Hematopoietic multipotent progenitor cell treated with erythropoietin and hydrocortisone succinate and interleukin-3 and kit ligand, for 17 days (in vitro differentiated cells): ENCODE results near the gene PACRG.

Source experiments
- DNase-seq: peaks from one replicate; pipeline ENCODE4 v3.0.0-alpha.2; 2015; ENCODE audit warnings: low spot score

PACRG gene

DNA sequence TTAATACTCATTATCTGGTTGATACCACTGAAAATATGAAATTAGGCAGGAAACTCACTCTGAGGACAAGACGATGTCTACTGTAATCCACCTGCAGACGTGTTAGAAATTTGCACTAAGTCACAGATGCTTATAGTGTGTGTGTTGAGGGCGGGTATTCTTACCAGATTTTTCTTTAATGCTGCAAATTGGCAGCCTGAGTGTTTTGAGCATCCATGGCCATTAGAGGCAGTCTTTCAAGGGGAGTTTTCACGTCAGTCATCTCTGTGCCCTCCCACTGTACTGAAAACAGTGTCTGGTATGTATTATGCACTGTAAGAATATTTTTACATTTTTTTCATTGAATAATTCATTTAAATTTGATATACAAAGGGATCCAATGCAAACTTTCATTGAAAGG lies 420.2 kb downstream of the PACRG start:
- DNase-seq, result no peak

DNA sequence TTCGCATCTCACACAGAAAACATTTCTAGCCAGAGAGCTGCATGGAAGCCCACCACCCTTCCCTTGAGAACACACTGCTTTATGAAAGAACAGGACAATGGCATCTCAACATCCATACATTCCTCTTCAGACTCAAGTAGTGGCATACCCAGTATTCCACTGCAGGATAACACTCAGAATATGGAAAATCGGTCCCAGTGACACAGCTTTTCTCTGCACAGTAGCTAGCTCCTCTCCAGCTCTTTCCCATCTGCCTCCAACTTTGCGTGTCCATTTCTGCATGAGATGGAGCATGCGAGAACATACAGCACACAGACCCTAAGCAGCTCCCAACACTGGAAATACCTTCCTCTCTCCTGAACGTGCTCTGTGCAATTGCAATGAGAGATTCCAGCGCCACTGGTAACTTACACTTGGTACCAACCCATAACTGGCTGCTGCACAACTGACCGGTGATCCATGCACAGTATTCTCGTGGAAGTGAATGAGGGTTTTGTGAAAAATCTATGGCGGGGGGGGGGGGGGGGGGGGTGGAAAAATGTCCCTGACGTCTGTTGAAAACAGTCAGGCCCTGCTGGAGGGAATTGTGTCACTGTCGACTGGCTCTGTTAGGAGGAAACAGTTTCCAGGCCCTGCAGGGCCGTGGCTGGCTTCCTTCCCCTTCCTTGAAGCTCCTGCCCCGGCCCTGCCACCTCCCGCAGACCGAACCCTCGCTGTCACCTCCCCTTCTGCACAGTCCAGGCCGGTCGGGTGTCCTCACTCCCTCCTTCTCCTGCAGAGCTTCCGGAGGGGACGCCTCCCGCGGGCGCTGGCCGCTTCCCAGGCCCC lies 420.9 kb downstream of the PACRG start:
- DNase-seq, result no peak

DNA sequence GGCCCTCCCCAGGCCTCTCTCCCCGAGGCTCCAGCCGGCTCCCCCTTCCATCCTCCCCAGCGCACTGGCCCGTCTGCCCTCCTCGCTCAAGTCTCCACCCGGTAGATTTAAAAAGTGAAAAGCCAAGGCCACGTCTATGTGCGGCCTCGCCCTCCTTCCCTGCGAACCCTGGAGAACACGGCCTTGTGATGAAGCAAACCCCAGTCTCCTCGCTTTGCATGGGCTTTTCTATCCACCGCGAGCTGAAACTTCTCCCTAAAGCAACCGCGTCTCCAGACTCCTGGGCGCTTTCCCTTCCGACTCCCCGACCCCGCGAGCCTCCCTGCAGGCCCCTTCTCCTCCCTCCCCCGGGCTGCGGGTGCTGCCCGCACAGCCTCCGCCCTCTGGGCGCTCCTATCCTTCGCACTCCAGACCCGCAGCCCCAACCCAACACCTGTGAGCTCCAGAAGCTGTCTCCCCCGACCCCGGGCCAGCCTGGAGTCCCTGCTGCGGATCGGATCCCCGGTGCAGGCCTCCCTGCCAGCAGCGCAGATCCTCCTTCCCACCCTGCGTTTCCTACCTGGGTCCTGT lies 421.6 kb downstream of the PACRG start:
- no peak for DNase-seq

DNA sequence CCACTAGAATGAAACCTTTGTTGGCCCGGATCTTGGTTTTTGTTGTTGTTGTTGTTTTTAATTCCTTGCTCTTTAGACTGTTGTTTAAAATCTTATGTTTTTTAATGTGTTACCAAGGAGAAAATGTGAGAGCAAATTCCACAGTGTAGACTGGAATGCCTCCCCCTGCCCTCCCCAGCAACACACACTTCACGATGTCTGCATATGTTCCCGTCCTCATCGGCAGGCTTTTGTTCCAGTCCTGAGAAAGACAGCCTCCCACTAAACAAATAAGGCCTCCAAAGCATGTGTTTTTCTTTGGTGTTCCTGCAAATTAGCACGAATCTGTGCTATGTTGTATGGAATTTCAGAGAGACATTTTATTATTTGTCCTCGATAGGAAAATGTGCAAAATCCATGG lies 423.4 kb downstream of the PACRG start:
- no peak for DNase-seq

DNA sequence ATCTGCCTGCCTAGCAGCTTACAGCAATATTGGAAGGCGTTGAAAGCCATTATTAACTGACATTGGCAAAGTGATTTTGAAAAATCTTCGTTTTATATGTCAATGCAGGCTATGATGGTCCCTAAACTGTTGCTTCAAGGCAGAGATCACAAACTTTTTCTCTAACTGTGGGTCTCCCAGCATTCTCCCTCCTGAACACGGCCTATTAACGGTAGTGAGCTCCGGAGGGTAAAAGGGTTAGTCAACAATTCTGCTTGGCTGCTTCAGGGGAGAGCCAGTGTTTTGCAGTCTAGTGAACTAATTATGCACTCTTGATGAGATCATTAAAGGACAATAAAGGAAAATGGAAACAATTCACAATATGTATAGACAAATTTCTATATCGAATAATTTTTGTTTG lies 424.9 kb downstream of the PACRG start:
- DNase-seq, result no peak

DNA sequence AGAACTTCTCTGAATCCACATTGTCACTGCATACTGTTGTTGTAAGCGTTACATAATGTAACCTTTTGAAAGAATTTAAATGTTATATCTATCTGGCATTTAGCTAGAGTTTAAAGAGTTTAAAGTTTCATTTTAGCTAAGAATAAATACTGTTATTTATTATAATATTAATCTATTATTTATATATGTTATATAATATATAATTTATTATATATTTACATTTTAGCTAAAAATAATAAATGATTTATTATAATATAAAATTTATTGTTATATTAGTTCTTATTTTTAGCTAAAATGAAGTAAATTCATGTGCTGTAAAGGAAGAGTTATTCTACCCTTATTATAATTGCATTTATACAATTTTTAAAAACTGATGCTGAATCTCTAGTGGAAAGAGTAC lies 431.3 kb downstream of the PACRG start:
- no peak for DNase-seq

DNA sequence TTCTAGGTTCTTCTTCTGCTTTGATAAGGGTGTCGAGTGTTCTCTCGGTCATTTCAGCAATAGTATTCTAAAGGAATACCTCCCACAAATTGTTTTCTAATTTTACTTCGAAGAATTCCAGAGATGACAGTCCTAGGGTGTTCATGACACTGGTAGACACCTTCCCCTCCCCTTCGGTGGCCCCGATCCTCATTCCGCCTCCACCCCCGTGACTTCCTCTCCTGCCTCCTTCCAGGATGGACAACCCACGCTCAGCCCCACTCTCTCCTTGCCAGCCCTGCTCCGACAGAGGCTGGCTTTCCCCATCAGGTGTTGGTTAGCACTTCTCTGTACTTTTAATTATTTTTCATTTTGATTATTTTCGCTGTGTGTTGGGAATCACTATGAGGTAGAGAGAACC lies 431.9 kb downstream of the PACRG start:
- DNase-seq, result no peak

DNA sequence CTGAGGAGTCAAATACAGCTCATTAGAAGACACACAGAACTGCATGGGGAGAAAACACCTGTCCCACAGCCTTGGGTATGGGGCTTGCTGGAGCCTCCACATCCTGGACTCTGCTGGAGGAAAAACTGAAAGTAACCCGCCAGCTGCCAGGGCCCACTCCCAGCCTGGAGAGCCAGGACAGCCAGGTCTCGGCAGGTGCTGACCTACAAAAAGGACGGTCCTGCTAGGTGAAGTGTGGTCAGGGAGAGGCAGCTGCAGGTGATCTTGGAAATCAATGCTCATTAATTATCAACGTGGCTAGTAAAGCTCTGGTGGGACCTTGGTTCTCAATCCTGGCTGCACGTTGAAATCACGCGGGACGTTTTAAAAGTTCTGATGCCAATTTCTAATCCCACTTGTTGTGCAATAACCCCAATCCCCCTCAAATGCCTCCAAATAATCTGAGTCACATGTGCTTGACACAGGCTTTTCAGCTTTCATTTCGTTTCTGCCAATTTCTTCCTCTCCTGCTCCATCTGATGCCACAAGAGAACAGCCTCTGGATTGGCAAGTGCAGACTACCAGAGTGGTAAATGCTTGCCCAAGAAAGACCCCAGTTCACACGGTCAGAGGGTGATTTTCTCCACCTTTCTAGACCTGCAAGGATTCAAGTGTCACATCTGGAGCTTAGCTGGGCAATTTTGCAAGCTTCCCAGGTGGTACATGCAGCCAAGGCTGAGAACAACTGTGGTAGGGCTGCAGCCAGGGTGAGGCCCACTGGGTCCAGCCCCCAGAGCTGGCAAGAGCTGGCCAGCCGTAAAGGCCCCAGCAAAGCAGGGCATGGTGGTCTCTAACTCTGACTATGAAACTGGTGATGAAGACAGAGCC lies 434.5 kb downstream of the PACRG start:
- no peak for DNase-seq

DNA sequence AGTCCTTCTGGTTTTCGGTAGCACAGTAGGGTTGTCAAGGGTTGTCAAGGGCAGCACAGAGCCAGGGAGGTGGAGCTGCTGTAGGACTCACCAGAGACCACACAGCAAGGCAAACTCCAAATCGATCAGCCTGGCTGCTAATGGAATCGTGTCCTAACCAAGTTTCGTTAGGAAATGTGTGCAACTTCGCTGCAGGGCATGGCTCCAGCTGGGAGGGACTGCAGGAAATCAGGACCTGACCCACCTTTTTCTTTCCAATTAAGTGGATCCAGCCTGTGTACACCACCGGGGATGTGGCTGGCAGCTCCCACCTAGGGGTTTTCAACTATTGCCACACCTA lies 435.1 kb downstream of the PACRG start:
- DNase-seq, result no peak

DNA sequence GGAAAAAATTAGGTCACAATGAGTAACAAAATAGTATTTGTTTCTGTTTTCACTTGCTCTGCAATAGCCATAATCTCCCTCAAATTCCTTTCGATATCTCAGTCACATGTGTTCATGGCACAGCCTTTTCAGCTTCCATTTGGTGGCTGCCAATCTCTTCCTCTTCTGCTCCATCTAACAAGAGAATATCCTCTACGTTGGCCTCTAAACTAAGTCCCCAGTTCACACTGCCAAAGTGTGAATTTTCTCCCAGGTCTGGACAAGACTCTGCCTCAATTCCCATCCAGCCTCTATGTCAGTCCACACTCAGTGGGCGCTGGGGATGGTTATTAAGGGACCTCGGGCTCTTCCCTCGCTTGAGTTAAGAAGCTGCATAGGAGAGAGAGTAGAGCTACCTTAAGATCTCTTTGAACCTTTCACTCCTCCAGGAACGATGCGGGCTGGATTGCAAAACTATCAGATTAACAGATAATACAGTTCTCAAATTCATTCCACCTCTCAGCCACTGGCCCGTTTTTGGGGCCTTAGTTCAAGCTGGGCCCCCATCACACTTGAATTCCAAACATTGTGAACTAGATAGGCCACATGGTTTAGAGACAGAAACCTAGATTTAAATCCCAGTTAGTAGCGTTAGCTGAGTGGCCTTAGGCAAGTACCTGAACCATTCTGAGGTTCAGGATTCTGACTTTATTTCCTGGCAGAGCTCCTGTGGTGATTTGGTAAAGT lies 436.6 kb downstream of the PACRG start:
- DNase-seq, result no peak

DNA sequence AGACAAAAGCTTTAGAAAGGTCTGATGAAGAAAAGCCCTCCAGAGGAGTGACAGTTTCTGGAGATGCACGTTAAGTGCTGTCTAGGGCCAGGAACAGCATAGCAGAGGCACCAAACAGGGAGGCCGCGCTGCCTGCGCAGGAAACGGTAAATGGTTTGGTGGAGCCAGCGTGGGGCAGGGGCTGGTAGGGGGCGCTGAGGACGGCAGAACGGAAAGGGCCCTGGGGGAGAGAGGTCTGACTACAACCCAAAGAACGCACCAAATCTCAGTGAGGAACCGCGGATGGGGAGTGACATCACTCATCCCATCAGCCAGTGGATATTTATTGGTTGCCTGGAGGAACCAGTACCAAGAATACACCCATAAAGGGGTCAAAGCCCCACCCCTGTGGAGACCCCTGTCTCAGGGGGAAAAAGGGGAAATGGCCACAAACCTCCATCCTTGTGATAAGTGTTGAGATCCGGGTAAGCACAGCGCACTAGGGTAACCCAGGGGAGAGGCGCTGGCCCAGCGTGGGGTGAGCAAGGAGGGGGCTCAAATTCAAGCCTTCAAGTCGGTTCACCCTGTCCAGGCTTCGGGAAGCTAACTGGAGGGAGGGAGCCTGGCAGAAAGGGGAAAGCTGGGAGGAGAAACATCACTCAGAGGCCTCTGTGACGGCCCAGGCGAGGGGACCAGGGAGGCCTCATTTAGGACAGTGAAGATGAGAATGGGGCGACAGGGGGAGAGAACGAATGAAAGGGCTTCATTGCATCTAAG lies 437.6 kb downstream of the PACRG start:
- no peak for DNase-seq

DNA sequence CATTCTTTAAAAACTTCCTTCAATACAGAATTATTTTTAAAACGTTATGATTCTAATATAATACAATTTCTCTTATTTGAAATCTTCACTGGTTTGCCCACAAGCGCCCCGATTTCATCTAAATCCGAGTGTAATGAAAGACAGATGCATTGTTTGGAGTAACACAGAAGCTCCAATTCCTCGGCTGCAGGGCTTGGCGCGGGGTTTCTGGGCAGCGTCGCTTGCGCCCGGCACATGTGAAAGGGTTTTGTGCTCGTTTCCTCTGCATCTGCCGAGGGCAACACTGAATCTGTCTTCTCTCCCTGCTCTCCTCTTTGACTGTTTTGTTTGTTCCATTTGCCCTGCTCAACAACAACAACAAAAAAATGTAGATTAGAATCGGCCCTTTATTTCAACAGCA lies 438.1 kb downstream of the PACRG start:
- DNase-seq, result no peak

DNA sequence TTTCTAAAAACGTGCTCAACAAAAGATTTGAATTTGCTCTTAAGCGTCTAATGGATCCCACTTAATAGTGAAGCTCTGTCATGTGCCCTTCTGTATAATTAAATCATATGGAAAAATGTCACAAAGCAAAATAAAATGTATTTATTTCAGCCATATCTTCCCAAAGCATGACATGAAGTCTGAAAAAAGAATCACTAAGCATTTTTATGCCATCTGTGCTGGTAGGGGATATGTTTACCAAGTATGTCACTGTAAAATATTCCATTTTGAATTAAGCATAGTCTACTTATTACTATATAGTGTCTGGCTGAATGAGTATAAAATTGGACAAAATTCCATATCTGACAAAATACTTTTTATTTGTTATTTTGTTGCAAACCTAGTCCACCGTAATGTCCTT lies 438.7 kb downstream of the PACRG start:
- no peak for DNase-seq

DNA sequence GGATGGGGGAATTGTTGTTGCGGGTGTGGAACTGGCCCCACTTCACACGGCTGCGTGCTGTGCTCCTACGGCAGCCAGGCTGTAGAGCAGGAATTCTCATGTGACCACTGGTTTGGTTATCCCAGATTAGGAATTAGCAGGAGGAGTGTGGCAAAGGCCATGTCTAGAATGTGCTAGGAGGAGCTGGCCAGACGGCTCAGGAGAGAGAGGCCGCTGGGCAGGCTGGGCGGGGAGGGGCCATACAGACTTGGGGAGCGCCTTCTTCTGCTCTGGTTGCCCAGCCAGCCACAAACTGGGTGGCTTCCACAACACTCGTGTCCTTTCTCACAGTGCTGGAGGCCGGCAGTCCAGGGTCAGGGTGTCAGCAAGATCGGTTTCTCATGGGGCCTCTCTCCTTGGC lies 441.7 kb downstream of the PACRG start:
- no peak for DNase-seq

DNA sequence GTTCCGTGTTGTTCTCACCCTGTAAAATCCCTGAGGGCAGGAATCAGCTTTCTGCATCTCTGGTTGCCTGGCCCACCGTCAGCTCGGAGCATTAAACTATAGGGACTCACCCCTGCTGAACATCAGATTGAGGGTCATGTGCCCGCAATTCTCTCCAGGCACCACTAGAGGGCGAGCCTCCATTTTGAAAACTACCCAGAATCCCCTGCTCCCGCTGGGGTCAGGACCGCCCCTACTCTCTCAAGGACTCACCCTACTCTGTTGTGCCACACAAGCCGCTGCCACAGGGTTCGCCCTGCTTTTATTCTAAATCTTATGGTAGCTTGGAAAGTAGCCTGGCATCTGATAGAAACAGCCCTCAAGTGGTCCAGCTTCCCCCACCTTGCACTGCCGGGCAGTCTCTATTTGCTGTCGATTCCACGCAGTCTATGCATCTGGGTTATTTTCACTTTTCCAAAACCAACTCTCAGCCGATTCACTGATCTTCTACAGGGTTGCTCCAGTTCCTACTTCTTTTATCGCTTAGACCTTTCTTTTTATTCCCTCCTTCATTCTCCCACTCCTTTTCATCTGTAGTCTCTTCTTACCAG lies 442.6 kb downstream of the PACRG start:
- peak; percentile 27 for DNase-seq

DNA sequence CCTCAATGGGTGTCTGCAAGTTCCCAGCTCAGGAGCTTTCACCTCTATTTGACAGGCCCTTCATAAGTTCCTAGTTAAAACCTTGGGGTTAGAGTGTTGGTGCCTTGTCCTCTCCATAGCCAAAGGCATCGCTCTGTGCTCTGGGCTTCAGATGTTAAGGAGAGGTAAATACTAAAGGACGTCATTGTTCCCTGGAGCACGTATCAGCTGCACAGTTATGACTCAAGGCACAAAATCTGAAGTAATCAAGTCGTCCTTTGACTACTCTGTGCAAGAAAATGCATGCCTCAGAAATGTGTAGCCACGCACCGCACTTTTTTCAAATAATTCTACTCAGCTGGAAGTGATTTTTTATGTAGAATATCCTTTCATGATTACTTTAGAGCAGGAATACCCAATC lies 446.0 kb downstream of the PACRG start:
- no peak for DNase-seq

DNA sequence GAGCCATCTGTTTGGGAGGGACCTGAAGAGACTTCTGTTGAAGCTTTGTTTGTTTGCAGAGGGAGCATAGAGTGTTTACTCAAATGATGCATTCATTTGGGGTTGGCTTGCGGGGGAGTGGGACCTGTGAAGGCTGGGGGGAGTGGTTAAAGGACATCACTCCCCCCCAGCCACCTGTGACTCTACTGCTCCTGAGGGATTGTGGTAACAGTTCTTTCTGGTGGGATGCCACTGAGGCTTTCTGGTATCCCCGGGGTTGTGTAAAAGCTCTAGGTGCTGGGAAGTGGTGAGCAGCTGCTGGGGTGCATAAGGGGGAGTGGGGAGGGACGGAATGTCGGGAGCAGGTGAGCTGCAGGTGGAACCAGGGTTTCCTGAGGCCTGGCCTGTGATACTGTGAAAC lies 447.5 kb downstream of the PACRG start:
- no peak for DNase-seq

DNA sequence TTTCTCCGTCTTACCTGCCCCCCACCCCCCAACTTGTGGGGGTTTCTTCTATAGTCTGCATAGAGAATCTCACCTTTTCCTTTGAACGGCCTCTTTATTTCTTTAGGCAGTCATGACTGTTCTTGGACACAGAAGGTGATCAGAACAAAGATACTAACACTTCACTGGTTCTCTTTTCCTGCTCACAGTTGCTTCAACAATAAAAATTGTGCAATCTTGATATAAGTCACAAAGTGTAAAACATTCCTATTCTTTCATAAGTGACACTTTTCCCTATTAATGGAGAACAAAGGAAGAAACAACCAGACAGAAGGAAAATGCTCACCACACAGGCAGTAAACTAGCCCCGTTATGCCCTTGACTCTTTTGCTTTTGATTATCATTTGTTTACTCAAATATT lies 448.3 kb downstream of the PACRG start:
- no peak for DNase-seq

DNA sequence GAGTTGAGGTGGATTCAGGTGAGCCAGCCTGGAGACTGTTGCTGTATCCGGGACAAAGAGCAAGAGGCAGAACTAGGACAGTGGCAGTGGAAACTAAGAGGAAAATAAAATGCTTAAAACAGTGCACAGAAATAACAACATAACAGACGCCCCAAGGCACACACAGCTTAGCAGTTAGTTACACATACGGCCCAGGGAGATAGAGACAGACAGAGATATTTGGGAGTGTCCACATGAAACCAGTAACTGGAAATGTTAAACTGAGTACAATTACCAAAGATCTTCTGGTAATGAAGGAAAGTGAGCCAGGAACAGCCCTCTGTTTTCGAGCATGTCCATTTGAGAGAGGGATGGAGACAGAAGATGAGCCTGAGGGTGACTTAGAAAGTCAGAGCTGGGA lies 449.2 kb downstream of the PACRG start:
- DNase-seq, result no peak

DNA sequence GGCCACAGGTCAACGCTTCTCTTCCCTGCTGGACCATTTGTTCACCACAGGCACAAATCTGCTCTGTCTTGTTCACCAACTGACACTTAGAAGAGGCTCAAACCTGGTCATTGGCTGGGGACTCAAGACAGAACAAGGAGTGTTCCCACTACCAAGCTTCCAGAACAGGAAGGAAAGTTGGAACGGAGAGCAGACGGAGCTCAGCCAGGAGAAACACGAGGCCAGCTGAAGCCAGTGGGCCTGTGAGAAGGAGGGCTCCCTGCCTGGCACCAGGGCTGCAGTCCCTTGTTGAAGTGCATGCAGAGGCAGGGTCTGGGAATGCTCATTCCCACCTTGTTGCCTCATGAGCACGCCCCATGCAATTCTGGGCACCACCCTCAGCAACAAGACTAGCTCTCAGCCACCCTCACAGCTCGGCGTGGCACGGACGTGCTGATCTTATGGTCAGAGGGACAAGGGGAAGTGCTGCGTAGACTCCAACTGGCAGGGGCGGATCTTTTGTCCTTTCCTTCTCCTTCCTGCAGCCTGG lies 450.2 kb downstream of the PACRG start:
- no peak for DNase-seq

DNA sequence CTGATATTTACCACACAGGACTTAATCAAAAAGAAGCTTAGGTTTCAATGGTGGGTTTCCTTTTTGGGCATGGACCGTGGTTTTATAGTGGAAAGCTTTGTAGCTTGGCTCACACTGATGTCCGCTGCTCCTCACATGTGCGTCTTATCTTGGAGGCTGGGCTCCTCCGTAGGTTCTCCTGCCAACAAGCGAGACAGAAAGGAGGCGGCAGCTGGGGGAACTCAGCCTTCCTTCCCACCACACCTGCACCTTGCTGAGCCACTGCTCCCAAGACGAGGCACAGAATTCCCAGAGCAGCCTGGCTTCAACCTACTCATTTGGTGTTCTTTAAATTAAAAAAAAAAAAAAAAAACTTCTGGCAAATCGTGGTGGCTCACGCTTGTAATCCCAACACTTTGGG lies 451.3 kb downstream of the PACRG start:
- no peak for DNase-seq
